Muscle layer of colon (tissue), 2 donors: ENCODE data around the gene SLC7A14.
"Not testable (repeated sequence)": the region's sequence is repeated elsewhere in the genome, so short reads cannot be mapped to it uniquely, and the experiment has no call there.

Source experiments
- H3K27ac ChIP-seq: one replicate; pipeline ENCODE4 v1.7.0; 2013; ENCODE audit warnings: low read depth, mild to moderate bottlenecking, low read length, moderate library complexity
- H3K27me3 ChIP-seq, 2 donors: one replicate each; pipeline ENCODE4 v1.7.0; 2013; ENCODE audit warnings: low read length in 2 of 2, mild to moderate bottlenecking in 2 of 2; ENCODE audit not compliant: insufficient read depth in 2 of 2, control insufficient read depth in 1 of 2
- H3K36me3 ChIP-seq: one replicate; pipeline ENCODE4 v1.7.0; 2013; ENCODE audit warnings: mild to moderate bottlenecking, low read length; ENCODE audit not compliant: insufficient read depth
- H3K4me1 ChIP-seq: one replicate; pipeline ENCODE4 v1.7.0; 2013; ENCODE audit warnings: mild to moderate bottlenecking, low read length; ENCODE audit not compliant: insufficient read depth
- H3K4me3 ChIP-seq, 2 donors: one replicate each; pipeline ENCODE4 v1.7.0; 2013; ENCODE audit warnings: low read length in 2 of 2, low read depth in 1 of 2, mild to moderate bottlenecking in 1 of 2, moderate library complexity in 1 of 2
- H3K9ac ChIP-seq: one replicate; pipeline ENCODE4 v1.7.0; 2013; ENCODE audit warnings: low read length
- H3K9me3 ChIP-seq: one replicate; pipeline ENCODE4 v1.7.0; 2013; ENCODE audit warnings: mild to moderate bottlenecking, low read length
- donor health status: abdominal sarcoma.
- donor health status: Adenocarcinoma of cecum.

SLC7A14 gene

GRCh38 chr3:170589113-170589512, 3.2 kb upstream of the SLC7A14 start:
- no peaks in the 10 kb centered on the region for H3K4me1 ChIP-seq
- no peak overlapping the region for H3K9ac ChIP-seq
- no peak overlapping the region for H3K4me3 ChIP-seq
- H3K27me3 ChIP-seq = peaks cover 11 to 26% of the 10 kb centered on the region in 2 donors
- H3K9me3 ChIP-seq = no peaks in the 10 kb centered on the region
- no peak overlapping the region for H3K27ac ChIP-seq
- no peaks in the 10 kb centered on the region for H3K36me3 ChIP-seq

- Histone ChIP-seq H3K27ac (no peak overlapping the region), H3K27me3 (peaks cover 11 to 28% of the 10 kb centered on the region in 2 donors), H3K4me3 (no peak overlapping the region), H3K4me1 (no peaks in the 10 kb centered on the region), H3K9ac (no peak overlapping the region), H3K36me3 (no peaks in the 10 kb centered on the region), H3K9me3 (no peaks in the 10 kb centered on the region)
These were observed 603 bp downstream of the SLC7A14 start for GRCh38 chr3:170585008-170585936.

GRCh38 chr3:170584585-170585007, 1.3 kb downstream of the SLC7A14 start:
- no peak overlapping the region for H3K4me3 ChIP-seq
- H3K9me3 ChIP-seq = no peaks in the 10 kb centered on the region
- H3K27me3 ChIP-seq = peaks cover 11 to 28% of the 10 kb centered on the region in 2 donors
- H3K4me1 ChIP-seq = no peaks in the 10 kb centered on the region
- H3K27ac ChIP-seq = no peak overlapping the region
- no peak overlapping the region for H3K9ac ChIP-seq
- H3K36me3 ChIP-seq = no peaks in the 10 kb centered on the region

- H3K9me3 ChIP-seq = no peaks in the 10 kb centered on the region
- no peak overlapping the region for H3K4me3 ChIP-seq
- no peaks in the 10 kb centered on the region for H3K4me1 ChIP-seq
- H3K9ac ChIP-seq = no peak overlapping the region
- no peaks in the 10 kb centered on the region for H3K36me3 ChIP-seq
- peaks cover 5 to 7% of the 10 kb centered on the region in 2 donors for H3K27me3 ChIP-seq
- no peak overlapping the region for H3K27ac ChIP-seq
These were observed 6.2 kb downstream of the SLC7A14 start for GRCh38 chr3:170579646-170580045.

GRCh38 chr3:170572665-170573253, 13.1 kb downstream of the SLC7A14 start:
- no peaks in the 10 kb centered on the region for H3K9me3 ChIP-seq
- no peaks in the 10 kb centered on the region for H3K36me3 ChIP-seq
- H3K27ac ChIP-seq = no peak overlapping the region
- no peaks in the 10 kb centered on the region for H3K27me3 ChIP-seq
- no peak overlapping the region for H3K4me3 ChIP-seq
- H3K4me1 ChIP-seq = no peaks in the 10 kb centered on the region
- H3K9ac ChIP-seq = no peak overlapping the region

- H3K36me3 ChIP-seq, H3K9me3 ChIP-seq, H3K9ac ChIP-seq, H3K27ac ChIP-seq, H3K4me3 ChIP-seq, H3K27me3 ChIP-seq, H3K4me1 ChIP-seq: not testable (repeated sequence)
These were observed 18.3 kb downstream of the SLC7A14 start for GRCh38 chr3:170567598-170567997.

GRCh38 chr3:170566413-170566812, 19.5 kb downstream of the SLC7A14 start:
- Histone ChIP-seq H3K36me3 (no peaks in the 10 kb centered on the region), H3K4me3 (no peak overlapping the region), H3K4me1 (no peaks in the 10 kb centered on the region), H3K9me3 (no peaks in the 10 kb centered on the region), H3K27me3 (no peaks in the 10 kb centered on the region), H3K27ac (no peak overlapping the region), H3K9ac (no peak overlapping the region)

GRCh38 chr3:170565495-170565894, 20.4 kb downstream of the SLC7A14 start:
- no peak overlapping the region for H3K9ac ChIP-seq
- no peaks in the 10 kb centered on the region for H3K36me3 ChIP-seq
- no peaks in the 10 kb centered on the region for H3K9me3 ChIP-seq
- H3K4me3 ChIP-seq = no peak overlapping the region
- no peaks in the 10 kb centered on the region for H3K4me1 ChIP-seq
- H3K27ac ChIP-seq = no peak overlapping the region
- H3K27me3 ChIP-seq = no peaks in the 10 kb centered on the region

GRCh38 chr3:170564664-170565063, 21.2 kb downstream of the SLC7A14 start:
- H3K27me3 ChIP-seq = no peaks in the 10 kb centered on the region
- no peaks in the 10 kb centered on the region for H3K36me3 ChIP-seq
- no peak overlapping the region for H3K9ac ChIP-seq
- H3K4me3 ChIP-seq = no peak overlapping the region
- no peaks in the 10 kb centered on the region for H3K9me3 ChIP-seq
- no peaks in the 10 kb centered on the region for H3K4me1 ChIP-seq
- H3K27ac ChIP-seq = no peak overlapping the region

- Histone ChIP-seq H3K27ac (no peak overlapping the region), H3K4me3 (no peak overlapping the region), H3K9ac (no peak overlapping the region), H3K9me3 (no peaks in the 10 kb centered on the region), H3K36me3 (no peaks in the 10 kb centered on the region), H3K27me3 (no peaks in the 10 kb centered on the region), H3K4me1 (no peaks in the 10 kb centered on the region)
These were observed 22.0 kb downstream of the SLC7A14 start for GRCh38 chr3:170563712-170564423.

- no peaks in the 10 kb centered on the region for H3K4me1 ChIP-seq
- no peak overlapping the region for H3K4me3 ChIP-seq
- no peaks in the 10 kb centered on the region for H3K27me3 ChIP-seq
- H3K36me3 ChIP-seq = no peaks in the 10 kb centered on the region
- H3K27ac ChIP-seq = no peak overlapping the region
- H3K9ac ChIP-seq = no peak overlapping the region
- no peaks in the 10 kb centered on the region for H3K9me3 ChIP-seq
These were observed 23.8 kb downstream of the SLC7A14 start for GRCh38 chr3:170562080-170562479.
